IMR-90 (cell line): Measurements from ENCODE around the gene DCTD. TPM values are rescaled to one million over a fixed set of nuclear protein-coding genes. Genes with fewer than 3 reads are reported as not detected.
A peak's percentile ranks its signal among the peaks of the same experiment; 100 is the strongest.

ENCODE experiments used
- ATAC-seq: fragments of 200-7000 bp; cut with Tn5 transposase; 2 replicates; pipeline ENCODE4 v1.9.1; 2020; ENCODE audit warnings: low read depth, mild to moderate bottlenecking, moderate library complexity
- BruUV-seq: library from RNA; stranded (reverse); fragments of 400-500 nt; replicated peaks from 2 replicates; lab custom pipeline; 2021; lab: Mats Ljungman, UMichigan
- CTCF ChIA-PET: fragments of 300-600 bp; formaldehyde crosslinking; extraction: SDS; loops from one replicate; lab custom pipeline; 2021; ENCODE audit warnings: antibody characterized with exemption; lab: Yijun Ruan, JAX
- POLR2A ChIA-PET: fragments of 300-600 bp; sonication (Branson Sonifier 250); formaldehyde crosslinking; loops from one replicate; lab custom pipeline; 2022; ENCODE audit warnings: antibody characterized with exemption; ENCODE audit not compliant: unreplicated experiment; lab: Charles Lee
- DNase-seq: peaks from one replicate; pipeline ENCODE4 v3.0.0; 2013
- H2AFZ ChIP-seq: replicated peaks from 2 replicates; pipeline ENCODE3; 2013; ENCODE audit warnings: low read length, mild to moderate bottlenecking; ENCODE audit not compliant: poor library complexity
- H2AK5ac ChIP-seq: 2 replicates; pipeline ENCODE4 v1.6.1; 2013; ENCODE audit warnings: low read depth, low read length, inconsistent platforms
- H2AK9ac ChIP-seq: replicated peaks from 2 replicates; pipeline ENCODE3; 2013; ENCODE audit warnings: mild to moderate bottlenecking, low read depth, low read length, moderate library complexity; ENCODE audit not compliant: poor library complexity
- H2BK120ac ChIP-seq: 2 replicates; pipeline ENCODE4 v1.6.1; 2013; ENCODE audit warnings: low read depth, low read length, inconsistent platforms
- H2BK15ac ChIP-seq: 3 replicates; pipeline ENCODE4 v1.6.1; 2013; ENCODE audit warnings: low read depth, low read length, inconsistent platforms
- H2BK20ac ChIP-seq: 2 replicates; pipeline ENCODE4 v1.6.1; 2013; ENCODE audit warnings: low read depth, mild to moderate bottlenecking, inconsistent platforms, low read length, moderate library complexity
- H2BK5ac ChIP-seq: 2 replicates; pipeline ENCODE4 v1.6.1; 2013; ENCODE audit warnings: mild to moderate bottlenecking, low read depth, low read length, inconsistent platforms; ENCODE audit not compliant: poor library complexity, severe bottlenecking
- H3K14ac ChIP-seq: replicated peaks from 2 replicates; pipeline ENCODE4 v1.6.1; 2013; ENCODE audit warnings: low read depth, low read length, inconsistent platforms
- H3K18ac ChIP-seq: 2 replicates; pipeline ENCODE4 v1.6.1; 2013; ENCODE audit warnings: low read depth, low read length, control low read depth
- H3K23ac ChIP-seq: 2 replicates; pipeline ENCODE4 v1.6.1; 2013; ENCODE audit warnings: low read depth, low read length, inconsistent platforms
- H3K27ac ChIP-seq: 2 replicates; pipeline ENCODE4 v1.5.1; 2013; ENCODE audit warnings: mild to moderate bottlenecking, control low read depth, low read length; ENCODE audit not compliant: insufficient read depth
- H3K27me3 ChIP-seq: 2 replicates; pipeline ENCODE4 v1.6.1; 2013; ENCODE audit warnings: low read length; ENCODE audit not compliant: control insufficient read depth, insufficient read depth
- H3K36me3 ChIP-seq: 2 replicates; pipeline ENCODE4 v1.6.1; 2013; ENCODE audit warnings: low read length, mixed read lengths; ENCODE audit not compliant: control insufficient read depth, insufficient read depth
- H3K4ac ChIP-seq: 2 replicates; pipeline ENCODE4 v1.6.1; 2013; ENCODE audit warnings: low read depth, low read length, inconsistent platforms
- H3K4me1 ChIP-seq: 2 replicates; pipeline ENCODE4 v1.6.1; 2013; ENCODE audit warnings: low read length, mixed read lengths; ENCODE audit not compliant: control insufficient read depth, insufficient read depth
- H3K4me2 ChIP-seq: 2 replicates; pipeline ENCODE4 v1.6.1; 2013; ENCODE audit warnings: low read depth, mild to moderate bottlenecking, control low read depth, low read length, moderate library complexity
- H3K4me3 ChIP-seq: 2 replicates; pipeline ENCODE4 v1.5.1; 2013; ENCODE audit warnings: low read depth, mild to moderate bottlenecking, control low read depth, low read length, moderate library complexity; ENCODE audit not compliant: insufficient read depth
- H3K56ac ChIP-seq: 2 replicates; pipeline ENCODE4 v1.6.1; 2013; ENCODE audit warnings: low read length, inconsistent platforms; ENCODE audit not compliant: insufficient read depth; ENCODE audit errors: extremely low read depth
- H3K79me1 ChIP-seq, 2 experiments: 2 replicates each; pipeline ENCODE4 v1.6.1; 2013; ENCODE audit warnings: low read length in 2 of 2, inconsistent platforms in 1 of 2, low read depth in 1 of 2
- H3K9ac ChIP-seq: 2 replicates; pipeline ENCODE4 v1.6.1; 2013; ENCODE audit warnings: low read depth, low read length, control low read depth
- H3K9me1 ChIP-seq: 2 replicates; pipeline ENCODE4 v1.6.1; 2013; ENCODE audit warnings: low read length, inconsistent platforms; ENCODE audit not compliant: insufficient read depth
- H3K9me3 ChIP-seq: 2 replicates; pipeline ENCODE4 v1.6.1; 2013; ENCODE audit warnings: low read length; ENCODE audit not compliant: control insufficient read depth, insufficient read depth
- H4K20me1 ChIP-seq: 2 replicates; pipeline ENCODE4 v1.6.1; 2013; ENCODE audit warnings: low read length, inconsistent platforms; ENCODE audit not compliant: insufficient read depth
- H4K5ac ChIP-seq: 2 replicates; pipeline ENCODE4 v1.6.1; 2013; ENCODE audit warnings: mild to moderate bottlenecking, low read depth, low read length, control low read depth
- H4K8ac ChIP-seq, 2 experiments: 2 replicates each; pipeline ENCODE4 v1.6.1; 2013; ENCODE audit warnings: low read depth in 2 of 2, low read length in 2 of 2, control low read depth in 1 of 2, inconsistent platforms in 1 of 2
- H4K91ac ChIP-seq: 2 replicates; pipeline ENCODE4 v1.6.1; 2013; ENCODE audit warnings: low read depth, low read length, inconsistent platforms; ENCODE audit not compliant: insufficient read depth
- CEBPB ChIP-seq: IDR thresholded peaks from 2 replicates; pipeline ENCODE4 v1.6.1; 2012; ENCODE audit warnings: low read depth, low read length, improper control_type of control experiment
- CTCF ChIP-seq: conservative IDR thresholded peaks from 2 replicates; pipeline ENCODE4 v1.5.1; 2012; ENCODE audit warnings: mild to moderate bottlenecking, low read depth, low read length, improper control_type of control experiment
- ELK1 ChIP-seq: fragments of 150-350 bp; IDR thresholded peaks from 2 replicates; pipeline ENCODE4 v1.6.1; 2016; ENCODE audit warnings: low read depth, mild to moderate bottlenecking, low read length, moderate library complexity, borderline replicate concordance
- FOS ChIP-seq: fragments of 150-350 bp; IDR thresholded peaks from 2 replicates; pipeline ENCODE4 v1.6.1; 2016; ENCODE audit warnings: low read depth, low read length
- NFE2L2 ChIP-seq: fragments of 150-350 bp; IDR thresholded peaks from 2 replicates; pipeline ENCODE4 v1.6.1; 2016; ENCODE audit warnings: low read depth, mild to moderate bottlenecking, low read length
- RCOR1 ChIP-seq: IDR thresholded peaks from 2 replicates; pipeline ENCODE4 v1.6.1; 2012; ENCODE audit warnings: mild to moderate bottlenecking, low read length, improper control_type of control experiment; ENCODE audit not compliant: insufficient replicate concordance
- RFX5 ChIP-seq: IDR thresholded peaks from 2 replicates; pipeline ENCODE4 v1.8.0; 2012; ENCODE audit warnings: low read depth, mild to moderate bottlenecking, low read length, moderate library complexity
- WGBS, 2 experiments: methylation state at CpG; one replicate each; pipeline versions ENCODE4 v1.1.5 to v1.1.7; 2013; ENCODE audit warnings: missing lambda C conversion rate in 2 of 2; ENCODE audit not compliant: insufficient read length in 1 of 2; ENCODE audit errors: extremely low coverage in 2 of 2; 5-methylcytosine and 5-hydroxymethylcytosine counted together
- dilution Hi-C: fragments of 300-500 bp; cut with HindIII; formaldehyde crosslinking; loops from one replicate; pipeline ENCODE4 v1.14.3; 2018; ENCODE audit warnings: low sequenced_read_pairs; ENCODE audit not compliant: unreplicated experiment
- in situ Hi-C: fragments of 300-500 bp; cut with MboI; formaldehyde crosslinking; loops from 3 replicates; pipeline ENCODE4 v1.14.3; 2019; ENCODE audit warnings: low sequenced_read_pairs, inconsistent platforms, mixed read lengths
- intact Hi-C: fragments of 100-400 bp; cut with micrococcal nuclease; formaldehyde crosslinking; loops from 2 replicates; pipeline ENCODE4 v1.10.0; 2022
- polyA plus RNA-seq, 3 experiments: library from polyadenylated mRNA; depleted of rRNA; stranded (reverse); fragments of >200 nt; gene quantifications; 2 replicates each; pipeline ENCODE4 v1.2.3, GENCODE V29; 2012; ENCODE audit warnings: low replicate concordance in 1 of 3
- total RNA-seq: library from RNA; depleted of rRNA; stranded (reverse); fragments of >200 nt; gene quantifications from 2 replicates; pipeline ENCODE4 v1.2.3, GENCODE V29; 2012

DCTD gene
- total and polyA plus RNA-seq, 2 of the 4 experiments (the other 2 are of a cell fraction): 90.3 to 127 TPM

- H4K20me1 ChIP-seq: no peaks in the 10 kb centered on the region
- DNase-seq (no peak), ATAC-seq (no peak)
- ChIA-PET POLR2A (no interaction called here), CTCF (no interaction called here)
- H3K4me2 ChIP-seq: no peak overlapping the region
- peak overlapping the region; percentile 74 for H4K91ac ChIP-seq
- H3K27me3 ChIP-seq: no peaks in the 10 kb centered on the region
- no peak overlapping the region for H3K56ac ChIP-seq
- peak overlapping the region; percentile 19; the same call in 1 of the 2 replicates for H4K5ac ChIP-seq
- peak overlapping the region; percentile 22; the same call in 1 of the 2 replicates for H3K18ac ChIP-seq
- peak overlapping the region; percentile 87; the same call in 2 of the 3 replicates for H2BK15ac ChIP-seq
- H2BK20ac ChIP-seq: peak overlapping the region; percentile 98
- H3K79me1 ChIP-seq: no peaks in the 10 kb centered on the region
- H2BK5ac ChIP-seq: peak overlapping the region; percentile 93
- H3K4ac ChIP-seq: peak overlapping the region; percentile 85
- no peak for TF ChIP-seq NFE2L2
- no peak for TF ChIP-seq RFX5
- 0 out of 2 replicates have a peak, but pooled peaks have one; percentile 20 for TF ChIP-seq CTCF
- no peak for TF ChIP-seq ELK1
- TF ChIP-seq RCOR1: no peak
- TF ChIP-seq CEBPB: no peak
- TF ChIP-seq FOS: no peak
- peak overlapping the region; percentile 16; the same call in 1 of the 2 replicates for H3K27ac ChIP-seq
- peak overlapping the region; percentile 18 for H2AFZ ChIP-seq
- peak overlapping the region; percentile 47 to 62 for H4K8ac ChIP-seq
- dilution Hi-C loops: no loop called here
- no peak overlapping the region for H2AK9ac ChIP-seq
- peaks cover 26% of the 10 kb centered on the region for H3K9me1 ChIP-seq
- no peak overlapping the region for H3K9ac ChIP-seq
- in situ Hi-C loops: no loop called here
- peak overlapping the region; percentile 98 for H2BK120ac ChIP-seq
- 0 out of 2 replicates have a peak overlapping the region, but pooled peaks have one; percentile 48 for H3K23ac ChIP-seq
- H3K4me1 ChIP-seq: peaks cover 15% of the 10 kb centered on the region
- H3K36me3 ChIP-seq: no peaks in the 10 kb centered on the region
- no peak overlapping the region for H3K4me3 ChIP-seq
- WGBS, 2 experiments: no CpG with 5 or more reads among the region's 3 CpGs
- peak overlapping the region; percentile 54 for H3K14ac ChIP-seq
- no TSS peak for BruUV-seq
- intact Hi-C loops: loop anchor here (5.0 to 10.0 kb wide), 7 partner anchors 473 to 1626 kb away; partner anchors contain the start of gene TENM3
- H2AK5ac ChIP-seq: peak overlapping the region; percentile 71
- H3K9me3 ChIP-seq: no peaks in the 10 kb centered on the region
Observed at GRCh38 chr4:182928061-182928460, 10.9 kb upstream of the DCTD start.
